ENCODE data around the gene TMEM135. TPM values are rescaled to one million over a fixed set of nuclear protein-coding genes. Genes with fewer than 3 reads are reported as not detected.

TMEM135 gene
- total RNA-seq, 4 donors from 2014 or later = 51.3 to 73.8 (median 52.4) TPM

DNA sequence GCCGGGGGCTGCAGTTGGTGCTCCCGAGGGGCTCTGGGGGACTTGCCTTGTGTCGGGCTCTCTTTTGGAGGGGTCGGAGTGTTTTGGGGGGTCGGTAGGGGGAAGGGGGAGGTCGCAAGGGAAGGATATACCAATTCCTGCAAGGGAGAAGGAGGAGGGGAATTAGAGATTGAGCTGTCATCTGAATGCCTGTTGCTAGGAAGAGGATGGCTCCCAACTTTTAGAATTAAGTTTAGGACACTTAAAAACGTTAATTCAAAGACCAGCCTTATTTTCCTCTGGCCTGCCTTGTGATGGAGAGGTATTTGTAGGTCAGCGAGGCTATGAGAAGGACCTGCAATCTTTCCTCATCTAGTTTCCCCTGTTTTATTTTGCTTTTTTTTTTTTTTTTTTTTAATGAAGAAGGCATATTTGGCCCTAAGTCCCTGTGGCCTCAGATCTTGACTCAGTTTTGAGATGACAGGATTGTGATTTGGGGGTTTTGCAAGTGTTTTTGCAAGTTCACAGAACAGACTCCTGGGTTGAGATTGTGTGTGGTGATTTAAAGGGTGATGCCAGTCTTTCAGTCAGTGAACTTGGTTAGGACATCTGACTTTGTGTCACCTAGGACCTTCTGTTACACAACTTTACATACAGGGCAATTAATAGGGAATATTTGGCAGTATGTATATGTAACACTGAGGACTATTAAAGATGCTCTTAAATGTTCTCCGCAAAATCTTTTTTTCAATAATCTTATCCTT, 672 bp downstream of the TMEM135 start:
- TF ChIP-seq, protein P1, sequence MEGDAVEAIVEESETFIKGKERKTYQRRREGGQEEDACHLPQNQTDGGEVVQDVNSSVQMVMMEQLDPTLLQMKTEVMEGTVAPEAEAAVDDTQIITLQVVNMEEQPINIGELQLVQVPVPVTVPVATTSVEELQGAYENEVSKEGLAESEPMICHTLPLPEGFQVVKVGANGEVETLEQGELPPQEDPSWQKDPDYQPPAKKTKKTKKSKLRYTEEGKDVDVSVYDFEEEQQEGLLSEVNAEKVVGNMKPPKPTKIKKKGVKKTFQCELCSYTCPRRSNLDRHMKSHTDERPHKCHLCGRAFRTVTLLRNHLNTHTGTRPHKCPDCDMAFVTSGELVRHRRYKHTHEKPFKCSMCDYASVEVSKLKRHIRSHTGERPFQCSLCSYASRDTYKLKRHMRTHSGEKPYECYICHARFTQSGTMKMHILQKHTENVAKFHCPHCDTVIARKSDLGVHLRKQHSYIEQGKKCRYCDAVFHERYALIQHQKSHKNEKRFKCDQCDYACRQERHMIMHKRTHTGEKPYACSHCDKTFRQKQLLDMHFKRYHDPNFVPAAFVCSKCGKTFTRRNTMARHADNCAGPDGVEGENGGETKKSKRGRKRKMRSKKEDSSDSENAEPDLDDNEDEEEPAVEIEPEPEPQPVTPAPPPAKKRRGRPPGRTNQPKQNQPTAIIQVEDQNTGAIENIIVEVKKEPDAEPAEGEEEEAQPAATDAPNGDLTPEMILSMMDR (IDR thresholded peaks at IDR 0.05; ENCODE audit: low read depth) = no peak

DNA sequence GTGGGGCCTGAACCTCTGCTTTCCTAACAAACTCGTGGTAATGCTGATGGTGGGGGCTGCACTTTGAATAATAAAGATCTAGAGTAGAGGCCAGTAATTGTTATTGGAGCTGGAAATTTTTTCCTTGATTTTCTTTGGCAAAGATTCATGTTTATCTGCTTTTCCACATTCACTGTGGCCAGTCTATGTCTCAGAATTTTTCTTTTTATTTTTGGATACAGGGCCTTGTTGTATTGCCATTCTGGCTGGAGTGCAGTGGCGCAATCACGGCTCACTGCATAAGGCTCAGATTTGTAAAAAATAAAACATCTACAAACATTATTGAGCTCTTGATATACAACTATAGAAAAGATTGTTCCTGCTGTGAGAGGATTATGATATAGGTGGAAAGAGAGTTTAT, 1.6 kb downstream of the TMEM135 start:
- TF ChIP-seq, protein P1 (IDR thresholded peaks at IDR 0.05; ENCODE audit: low read depth) = no peak

DNA sequence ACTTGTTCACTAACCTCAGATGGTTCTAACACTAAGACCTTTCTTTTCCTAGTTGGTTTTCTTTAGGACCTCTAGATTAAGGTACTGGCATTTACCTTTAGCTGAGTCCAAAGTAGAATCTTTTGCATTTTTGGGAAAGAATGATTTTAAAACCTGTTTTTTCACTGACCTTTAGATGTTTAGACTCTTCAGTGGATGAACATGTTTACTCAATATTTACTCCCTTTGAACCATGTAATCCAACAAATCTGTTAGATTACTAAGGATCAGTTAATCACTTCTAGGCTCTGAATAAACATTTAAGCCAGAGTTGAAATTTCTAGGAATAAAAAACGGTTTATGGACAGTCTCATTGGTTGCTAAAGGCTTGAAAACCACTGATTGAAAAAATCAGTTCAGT, 6.2 kb downstream of the TMEM135 start:
- TF ChIP-seq, protein P1 (IDR thresholded peaks at IDR 0.05; ENCODE audit: low read depth) = no peak

DNA sequence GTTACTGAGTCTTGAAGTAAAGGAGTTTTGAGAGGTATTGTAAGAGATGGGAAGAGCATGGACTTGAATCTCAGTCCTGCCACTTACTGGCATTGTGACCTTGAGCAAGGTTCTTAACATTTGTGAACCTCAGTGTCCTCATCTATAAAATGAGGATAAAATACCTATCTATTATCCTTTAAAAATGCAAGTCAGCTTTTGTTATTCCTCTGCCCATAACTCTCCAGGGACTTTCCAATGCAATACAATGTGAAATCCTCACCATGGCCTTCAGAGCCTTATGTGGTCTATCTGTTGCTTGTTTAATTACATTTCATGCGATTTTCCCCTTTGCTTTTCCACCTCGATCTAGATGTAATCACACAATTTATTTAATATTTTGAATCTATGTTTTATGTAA, 9.1 kb downstream of the TMEM135 start:
- TF ChIP-seq, protein P1 (IDR thresholded peaks at IDR 0.05; ENCODE audit: low read depth) = no peak

DNA sequence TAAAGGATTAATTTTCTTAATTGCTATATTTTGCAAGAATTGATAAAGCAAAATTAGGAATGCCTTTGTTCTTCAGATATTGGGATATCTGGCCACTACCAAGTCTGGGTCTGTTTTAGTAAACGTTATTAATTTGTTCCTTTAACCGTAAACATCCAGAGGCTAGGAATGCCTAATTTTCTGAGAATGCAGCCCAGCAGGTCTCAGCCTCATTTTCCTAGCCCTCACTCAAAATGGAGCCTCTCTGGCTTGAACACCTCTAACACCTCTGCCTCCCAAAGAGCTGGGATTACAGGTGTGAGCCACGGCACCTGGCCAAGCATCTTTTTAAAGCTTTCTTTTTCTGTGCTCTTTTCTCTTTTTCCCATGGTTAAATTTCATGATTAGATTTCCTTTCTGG, 18.4 kb downstream of the TMEM135 start:
- TF ChIP-seq, protein P1 (IDR thresholded peaks at IDR 0.05; ENCODE audit: low read depth) = no peak

DNA sequence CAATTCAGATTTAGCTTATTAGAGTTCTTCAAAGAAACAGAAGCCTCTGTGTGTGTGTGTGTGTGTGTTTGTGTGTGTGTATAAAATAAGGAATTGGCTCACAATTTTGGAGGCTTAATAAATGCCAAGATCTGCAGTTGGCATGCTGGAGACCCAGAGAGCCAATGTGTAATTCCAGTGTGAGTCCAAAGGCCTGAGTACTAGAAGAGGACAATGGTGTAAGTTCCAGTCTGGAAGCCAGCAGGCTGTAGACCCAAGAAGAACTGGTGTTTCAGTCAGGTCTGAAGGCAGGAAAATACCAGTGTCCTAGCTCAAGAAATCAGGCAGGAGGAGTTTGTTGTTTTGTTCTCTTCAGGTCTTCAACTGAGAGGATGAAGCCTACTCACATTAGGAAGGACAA, 20.0 kb downstream of the TMEM135 start:
- TF ChIP-seq, protein P1 (IDR thresholded peaks at IDR 0.05; ENCODE audit: low read depth) = no peak

DNA sequence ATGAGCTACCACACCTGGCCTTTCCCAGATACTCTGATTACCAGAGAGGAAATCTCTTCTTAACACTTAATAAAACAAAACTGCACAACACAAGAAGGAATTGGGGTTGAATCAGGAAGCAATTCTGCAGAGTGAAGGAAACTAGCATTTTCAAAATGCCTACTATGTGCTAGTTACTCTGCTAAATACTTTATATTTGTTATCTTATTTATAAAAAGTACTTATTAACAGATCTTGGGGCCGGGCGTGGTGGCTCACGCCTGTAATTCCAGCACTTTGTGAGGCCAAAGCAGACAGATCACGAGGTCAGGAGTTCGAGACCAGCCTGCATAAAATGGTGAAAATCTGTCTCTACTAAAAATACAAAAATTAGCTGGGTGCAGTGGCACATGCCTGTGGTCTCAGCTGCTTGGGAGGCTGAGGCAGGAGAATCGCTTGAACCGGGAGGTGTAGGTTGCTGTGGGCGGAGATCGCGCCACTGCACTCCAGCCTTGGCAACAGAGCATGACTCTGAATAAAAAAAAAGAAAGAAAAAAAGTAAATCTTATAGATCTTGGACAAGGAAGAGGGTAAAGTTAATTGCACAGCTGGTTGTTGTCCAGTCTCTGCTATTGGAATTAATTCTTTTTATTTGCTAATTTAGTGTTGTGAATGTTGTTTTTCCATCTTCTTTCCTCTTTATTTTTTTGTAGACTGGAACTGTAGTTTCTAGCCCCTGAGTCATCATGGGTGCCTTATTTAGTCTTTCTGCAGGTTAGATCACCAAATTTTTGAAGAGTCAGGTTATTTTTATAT, 22.1 kb downstream of the TMEM135 start:
- TF ChIP-seq, protein P1 (IDR thresholded peaks at IDR 0.05; ENCODE audit: low read depth) = no peak
